Mucosa of descending colon (tissue), 3 donors: Measurements from ENCODE around the gene ALPI. TPM values are rescaled to one million over a fixed set of nuclear protein-coding genes. Genes with fewer than 3 reads are reported as not detected.
"Not testable (repeated sequence)": the region's sequence is repeated elsewhere in the genome, so short reads cannot be mapped to it uniquely, and the experiment has no call there.

ENCODE experiments used
- ATAC-seq: fragments of 200-7000 bp; cut with Tn5 transposase; one replicate; pipeline ENCODE4 v1.9.1; 2020; ENCODE audit warnings: mild to moderate bottlenecking, moderate library complexity
- DNase-seq, 3 donors: peaks; one replicate each; pipeline ENCODE4 v3.0.0-alpha.2; 2020
- H3K36me3 ChIP-seq: fragments of 200-600 bp; one replicate; pipeline ENCODE4 v1.8.0; 2021; ENCODE audit warnings: low read depth, mild to moderate bottlenecking
- H3K4me1 ChIP-seq: fragments of 200-600 bp; one replicate; pipeline ENCODE4 v1.8.0; 2021; ENCODE audit warnings: low read depth, mild to moderate bottlenecking
- H3K4me3 ChIP-seq: fragments of 200-600 bp; one replicate; pipeline ENCODE4 v1.8.0; 2021; ENCODE audit warnings: mild to moderate bottlenecking
- H3K9me3 ChIP-seq: fragments of 200-600 bp; one replicate; pipeline ENCODE4 v1.8.0; 2021; ENCODE audit warnings: mild to moderate bottlenecking
- intact Hi-C, 2 donors: fragments of 100-400 bp; cut with DNase I in 1 of 2; cut with micrococcal nuclease in 1 of 2; formaldehyde crosslinking; loops; one replicate each; pipeline versions ENCODE4 v1.11.0 to v1.11.1; 2022; cut with DNase I, micrococcal nuclease
- total RNA-seq, 3 donors: library from RNA; stranded (reverse); fragmentation: NEBNext Ultra II Directional in 2 of 3; extraction: Animal tissue kit (Norgen Biotek cat#: 25700) in 2 of 3; gene quantifications; one replicate each; pipeline versions ENCODE4 v1.2.1 to v1.2.4, GENCODE V29; 2021 to 2023
- TF ChIP-seq, protein P1 (sequence below): fragments of 200-600 bp; IDR thresholded peaks from one replicate; pipeline ENCODE4 v1.8.0; 2022; ENCODE audit warnings: antibody characterized with exemption, mild to moderate bottlenecking
- donor health status: DM: no; HTN: no; CAD: no; lungs with moderate emphysema.
- donor health status: DM: no; HTN: no; CAD: no.
- donor health status: DM: no; HTN: yes; CAD: no.

Gene ALPI
- total RNA-seq, 3 donors from 2014 or later, result 8.5 to 24.6 (median 24.4) TPM

DNA sequence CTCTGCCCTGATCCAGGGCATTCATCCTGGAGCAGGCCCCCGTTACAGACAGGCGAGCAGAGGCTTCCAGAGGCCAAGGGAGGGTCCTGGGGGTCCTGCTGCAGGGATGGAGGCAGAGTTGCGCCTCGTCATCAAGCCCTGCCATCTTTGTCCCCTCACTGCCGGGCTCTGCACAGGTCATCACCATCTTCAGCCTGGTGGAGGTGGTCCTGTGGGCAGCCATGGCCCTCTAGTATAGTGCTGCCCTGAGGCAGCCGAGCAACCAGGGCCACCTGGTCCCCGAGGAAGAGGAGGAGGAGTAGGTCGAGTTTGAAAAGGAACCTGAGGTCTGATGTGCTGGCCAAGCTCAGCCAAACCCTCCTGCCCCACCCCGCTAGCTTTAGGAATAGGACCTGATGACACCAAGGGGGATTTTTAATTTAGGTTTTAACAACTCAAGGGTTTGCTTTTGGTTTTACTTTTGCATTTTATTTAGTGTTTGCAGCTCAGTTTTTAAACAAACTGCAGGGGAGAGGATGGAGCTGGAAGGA lies 8.8 kb upstream of the ALPI start:
- no peaks in the 10 kb centered on the region for H3K36me3 ChIP-seq
- TF ChIP-seq, protein P1, sequence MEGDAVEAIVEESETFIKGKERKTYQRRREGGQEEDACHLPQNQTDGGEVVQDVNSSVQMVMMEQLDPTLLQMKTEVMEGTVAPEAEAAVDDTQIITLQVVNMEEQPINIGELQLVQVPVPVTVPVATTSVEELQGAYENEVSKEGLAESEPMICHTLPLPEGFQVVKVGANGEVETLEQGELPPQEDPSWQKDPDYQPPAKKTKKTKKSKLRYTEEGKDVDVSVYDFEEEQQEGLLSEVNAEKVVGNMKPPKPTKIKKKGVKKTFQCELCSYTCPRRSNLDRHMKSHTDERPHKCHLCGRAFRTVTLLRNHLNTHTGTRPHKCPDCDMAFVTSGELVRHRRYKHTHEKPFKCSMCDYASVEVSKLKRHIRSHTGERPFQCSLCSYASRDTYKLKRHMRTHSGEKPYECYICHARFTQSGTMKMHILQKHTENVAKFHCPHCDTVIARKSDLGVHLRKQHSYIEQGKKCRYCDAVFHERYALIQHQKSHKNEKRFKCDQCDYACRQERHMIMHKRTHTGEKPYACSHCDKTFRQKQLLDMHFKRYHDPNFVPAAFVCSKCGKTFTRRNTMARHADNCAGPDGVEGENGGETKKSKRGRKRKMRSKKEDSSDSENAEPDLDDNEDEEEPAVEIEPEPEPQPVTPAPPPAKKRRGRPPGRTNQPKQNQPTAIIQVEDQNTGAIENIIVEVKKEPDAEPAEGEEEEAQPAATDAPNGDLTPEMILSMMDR, result no peak
- H3K4me3 ChIP-seq, result no peak overlapping the region
- H3K9me3 ChIP-seq, result no peaks in the 10 kb centered on the region
- no peak for ATAC-seq
- intact Hi-C loops, result loop anchor here (5.0 to 10.0 kb wide), 2 partner anchors 70 to 542 kb away; no protein-coding TSS in a partner anchor
- no peaks in the 10 kb centered on the region for H3K4me1 ChIP-seq
- DNase-seq, result no peak

DNA sequence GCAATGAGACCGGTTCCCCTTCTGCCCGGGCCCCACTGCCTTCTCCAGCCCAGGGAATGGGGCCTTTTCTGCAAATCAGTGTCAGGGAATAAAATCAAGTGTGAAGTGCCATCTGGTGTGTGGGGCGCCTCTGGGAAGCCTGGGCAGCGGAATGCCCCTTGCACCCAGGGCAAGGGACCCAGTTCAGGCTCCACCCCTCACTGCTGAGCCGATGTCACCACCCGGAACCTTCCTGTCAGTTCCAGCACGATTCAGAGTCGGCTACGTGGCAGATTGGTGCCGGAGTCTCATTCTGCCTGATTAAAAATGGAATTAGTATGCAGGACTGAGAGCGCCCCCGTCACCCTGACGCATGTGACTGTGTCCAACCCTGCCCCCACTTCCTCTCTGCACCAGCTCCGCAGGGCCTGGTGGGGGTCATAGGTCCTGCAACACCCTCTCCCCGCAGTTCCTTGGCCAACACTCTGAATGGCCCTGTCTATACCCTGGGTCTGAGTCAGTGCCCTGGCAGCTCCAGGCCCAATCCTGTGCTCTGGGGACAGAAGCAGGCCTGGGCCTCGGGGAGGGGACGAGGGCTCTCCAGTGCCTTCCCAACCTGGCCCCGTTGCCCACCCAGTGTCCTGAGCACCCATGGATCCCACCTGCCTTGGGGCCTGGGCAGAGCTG lies 8.2 kb upstream of the ALPI start:
- no peaks in the 10 kb centered on the region for H3K4me1 ChIP-seq
- ATAC-seq (peak; percentile 73), DNase-seq (peak in 1 of 3 donors; percentile 40)
- intact Hi-C loops, result loop anchor here (5.0 to 10.0 kb wide), 2 partner anchors 70 to 543 kb away; no protein-coding TSS in a partner anchor
- TF ChIP-seq, protein P1, result no peak
- H3K9me3 ChIP-seq, result no peaks in the 10 kb centered on the region
- no peak overlapping the region for H3K4me3 ChIP-seq
- H3K36me3 ChIP-seq, result no peaks in the 10 kb centered on the region

DNA sequence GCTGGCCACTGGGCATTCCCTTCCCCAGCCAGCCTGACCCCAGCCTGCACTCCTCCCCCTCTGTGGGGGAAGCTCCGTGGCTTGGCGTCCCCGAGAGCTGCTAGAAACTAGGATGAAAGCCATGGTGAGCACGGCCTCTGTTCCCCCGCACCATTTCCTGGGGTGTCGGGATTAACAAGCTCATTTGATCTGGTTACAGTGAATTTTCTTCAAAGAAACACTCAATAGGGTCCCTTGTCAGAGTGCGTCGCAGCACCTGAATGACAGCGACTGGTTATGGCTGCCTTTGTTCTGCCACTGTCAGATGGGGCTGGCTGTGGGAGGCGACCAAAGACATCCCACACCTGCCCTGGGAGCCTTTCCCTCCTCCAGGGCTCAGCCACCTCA lies 7.7 kb upstream of the ALPI start:
- intact Hi-C loops, result loop anchor here (5.0 to 10.0 kb wide), 2 partner anchors 69 to 543 kb away; no protein-coding TSS in a partner anchor
- ATAC-seq, result no peak

DNA sequence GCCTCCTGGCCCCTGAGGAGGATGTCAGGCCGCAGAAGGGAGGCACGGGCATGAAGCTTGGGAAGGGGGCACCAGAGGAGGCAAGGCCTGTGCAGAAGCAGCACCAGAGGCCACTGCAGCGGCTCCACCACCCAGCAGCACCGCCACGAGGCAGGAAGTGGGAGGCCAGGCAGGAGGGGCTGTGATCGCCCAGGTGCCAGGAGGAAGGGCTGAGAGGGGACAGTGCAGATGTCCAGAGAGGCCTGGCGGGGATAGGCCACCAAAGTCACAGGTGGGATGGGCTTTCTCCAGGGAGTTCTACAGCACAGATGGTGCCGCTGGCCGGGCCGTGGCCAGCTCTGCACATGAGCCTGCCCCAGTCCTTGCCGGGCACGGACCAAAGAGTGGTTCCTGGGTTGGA lies 6.0 kb upstream of the ALPI start:
- TF ChIP-seq, protein P1, result no peak
- DNase-seq (no peak), ATAC-seq (no peak)
- Histone ChIP-seq H3K4me1 (no peaks in the 10 kb centered on the region), H3K4me3 (no peak overlapping the region), H3K9me3 (no peaks in the 10 kb centered on the region), H3K36me3 (no peaks in the 10 kb centered on the region)
- intact Hi-C loops, result loop anchor here (5.0 to 10.0 kb wide), 2 partner anchors 67 to 545 kb away; no protein-coding TSS in a partner anchor

More for the DNA sequence above, 7.7 kb upstream of the ALPI start:
- TF ChIP-seq, protein P1, result no peak
- DNase-seq, result no peak
- Histone ChIP-seq H3K4me1 (no peaks in the 10 kb centered on the region), H3K36me3 (no peaks in the 10 kb centered on the region), H3K4me3 (no peak overlapping the region), H3K9me3 (no peaks in the 10 kb centered on the region)

DNA sequence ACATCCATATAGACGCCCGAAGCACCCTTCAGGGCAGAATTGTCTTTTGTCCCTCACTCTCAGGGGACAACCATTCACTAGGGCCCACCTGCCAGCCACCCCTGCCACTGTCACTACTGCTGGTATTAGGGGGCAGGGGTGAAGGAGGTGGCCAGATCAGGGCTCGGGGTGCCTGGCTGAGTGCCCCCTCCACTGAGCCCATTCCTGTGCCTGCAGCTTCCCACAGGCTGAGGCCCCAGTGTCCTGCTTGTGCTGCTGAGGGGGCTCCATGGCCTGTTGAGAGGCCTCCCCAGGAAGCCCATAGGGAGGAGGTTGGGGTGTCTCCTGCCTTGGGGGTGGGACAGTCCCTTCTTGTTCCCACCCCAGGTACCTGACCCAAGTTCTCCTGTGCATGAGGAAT lies 4.3 kb upstream of the ALPI start:
- DNase-seq, intact Hi-C loops: not testable (repeated sequence)

DNA sequence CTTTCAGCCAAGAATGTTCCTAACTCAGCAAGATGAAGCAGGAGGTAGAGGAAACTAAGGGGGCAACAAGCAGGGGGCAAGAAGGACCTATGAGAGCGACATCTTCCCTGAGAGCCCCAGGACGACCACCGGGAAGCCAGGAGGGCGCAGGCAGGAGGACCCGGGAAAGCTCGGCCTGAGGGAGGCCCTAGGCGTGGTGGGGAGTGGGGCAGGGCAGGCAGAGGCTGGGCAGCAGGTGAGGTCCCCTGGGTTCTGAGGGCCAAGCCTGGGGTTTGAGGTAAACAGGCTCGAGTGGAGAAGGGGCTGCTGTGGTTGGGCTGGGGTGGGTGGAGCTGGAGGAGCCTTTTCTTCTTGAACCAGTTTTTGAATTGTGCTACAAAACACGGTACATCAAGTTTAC lies 1.3 kb upstream of the ALPI start:
- H3K4me3 ChIP-seq, result no peak overlapping the region

More for the DNA sequence above, 4.3 kb upstream of the ALPI start:
- not testable (repeated sequence) for H3K9me3 ChIP-seq, ATAC-seq, H3K4me3 ChIP-seq, H3K36me3 ChIP-seq, H3K4me1 ChIP-seq

More for the DNA sequence above, 1.3 kb upstream of the ALPI start:
- peaks cover 9% of the 10 kb centered on the region for H3K4me1 ChIP-seq
- no peaks in the 10 kb centered on the region for H3K9me3 ChIP-seq
- TF ChIP-seq, protein P1, result no peak
- no peaks in the 10 kb centered on the region for H3K36me3 ChIP-seq
- ATAC-seq, result no peak
- no peak for DNase-seq
- intact Hi-C loops, result no loop called here
